GM19193 (cell line): ENCODE data around the gene CMTM2.

ENCODE experiments used
- POLR2A ChIP-seq: IDR thresholded peaks from 4 replicates; pipeline ENCODE4 v1.6.1; 2011; ENCODE audit not compliant: insufficient read depth, insufficient read length; ENCODE audit errors: extremely low read depth

Gene CMTM2

DNA sequence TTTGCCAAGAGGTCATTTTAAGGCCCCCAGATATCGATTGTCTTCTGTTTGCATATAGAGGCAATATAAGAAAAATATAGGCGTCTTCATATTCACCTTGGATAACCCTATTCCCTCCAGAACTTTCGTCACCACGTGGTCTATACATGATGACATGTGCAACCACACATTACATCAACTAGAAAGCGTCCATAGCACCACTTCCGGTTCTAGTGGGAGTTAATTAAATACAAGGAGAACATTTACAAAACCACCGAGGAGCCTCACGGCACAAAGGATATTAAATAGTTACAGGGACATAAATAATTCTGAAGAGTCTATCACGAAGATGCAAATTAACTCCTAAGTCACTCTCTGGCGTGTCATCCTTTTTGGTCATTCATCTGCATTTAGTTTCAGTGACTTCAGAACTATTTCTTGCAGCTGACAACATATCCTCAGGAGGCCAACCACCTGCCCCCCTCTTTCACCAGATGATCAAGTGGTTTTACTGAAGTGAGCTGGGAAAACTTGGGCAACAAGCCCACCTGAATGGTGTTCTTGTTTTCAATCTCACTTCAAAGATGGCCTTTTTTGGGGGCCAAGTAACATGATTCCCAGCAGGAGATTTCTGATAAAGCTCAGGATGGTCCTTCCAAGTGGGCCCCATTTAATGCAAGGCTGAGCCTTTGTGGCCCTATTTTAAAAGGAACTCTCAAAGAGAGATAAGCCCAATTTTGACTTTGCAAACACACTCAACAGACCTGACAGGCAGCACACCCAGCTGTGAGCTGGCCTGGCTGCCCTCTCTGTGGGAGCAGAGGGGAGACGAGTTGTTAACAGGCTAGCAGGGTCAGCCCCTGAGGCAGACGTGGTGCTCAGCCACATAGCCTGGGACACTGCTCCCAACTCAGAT lies 40.5 kb downstream of the CMTM2 start:
- no peak for TF ChIP-seq POLR2A

GRCh38 chr16:66620429-66620795 lies 41.1 kb downstream of the CMTM2 start:
- TF ChIP-seq POLR2A: no peak

DNA sequence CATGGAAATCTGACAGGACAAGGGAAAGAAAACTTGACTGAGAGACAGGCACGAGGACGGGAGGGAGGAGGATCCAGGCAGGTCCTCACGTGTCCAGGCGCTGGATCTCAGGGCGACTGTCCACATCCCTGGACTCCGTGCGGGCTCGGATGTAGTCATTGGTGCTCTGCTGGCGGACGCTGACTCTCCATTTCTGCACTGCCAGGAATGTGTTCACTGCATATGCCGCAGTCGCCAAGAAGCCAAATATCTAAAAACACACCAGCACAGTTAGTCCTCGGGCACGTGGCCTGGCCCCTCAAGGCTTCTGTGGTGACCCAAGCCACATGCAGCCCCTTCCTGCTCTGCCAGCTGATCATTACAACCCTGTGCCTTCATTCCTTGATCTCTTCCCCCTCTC lies 42.7 kb downstream of the CMTM2 start:
- no peak for TF ChIP-seq POLR2A

DNA sequence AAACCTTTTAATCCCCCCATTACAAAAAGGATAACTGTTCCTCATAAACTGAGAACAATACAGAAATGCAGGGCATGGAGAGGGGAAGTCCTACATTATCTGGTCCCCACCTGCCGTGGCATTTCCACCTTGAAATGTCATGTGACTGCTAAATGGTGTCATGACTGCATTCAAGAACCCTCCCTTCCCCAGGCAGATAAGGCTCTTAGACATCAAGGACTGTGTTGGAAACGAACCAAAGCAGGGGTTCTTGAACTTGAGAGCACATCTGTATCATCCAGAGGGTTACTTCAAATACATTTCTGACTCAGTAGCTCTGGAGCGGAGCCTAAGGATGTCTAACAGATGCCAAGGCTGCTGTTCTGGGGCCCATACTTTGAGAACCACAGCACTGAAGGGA lies 43.6 kb downstream of the CMTM2 start:
- no peak for TF ChIP-seq POLR2A

DNA sequence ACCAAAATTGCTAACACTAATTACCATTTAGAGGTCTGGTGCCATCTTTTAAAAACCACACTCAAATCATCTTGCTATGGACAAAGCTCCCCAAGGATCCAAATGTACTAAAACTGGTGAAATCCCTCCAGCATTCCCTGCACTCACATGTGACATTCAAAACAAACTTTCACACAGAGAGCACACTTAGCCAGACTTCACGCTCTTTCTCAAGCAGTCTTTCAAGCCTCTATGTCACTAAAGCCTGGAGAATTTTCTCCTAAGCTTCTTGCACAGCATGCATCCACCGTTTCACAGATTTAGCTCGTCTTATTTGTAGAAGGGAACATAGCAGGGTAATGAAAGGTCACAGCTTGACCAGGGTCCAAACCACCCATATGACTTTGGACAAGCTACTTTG lies 44.5 kb downstream of the CMTM2 start:
- TF ChIP-seq POLR2A: no peak

- TF ChIP-seq POLR2A: no peak
Measured at GRCh38 chr16:66629856-66630255, 50.6 kb downstream of the CMTM2 start.

DNA sequence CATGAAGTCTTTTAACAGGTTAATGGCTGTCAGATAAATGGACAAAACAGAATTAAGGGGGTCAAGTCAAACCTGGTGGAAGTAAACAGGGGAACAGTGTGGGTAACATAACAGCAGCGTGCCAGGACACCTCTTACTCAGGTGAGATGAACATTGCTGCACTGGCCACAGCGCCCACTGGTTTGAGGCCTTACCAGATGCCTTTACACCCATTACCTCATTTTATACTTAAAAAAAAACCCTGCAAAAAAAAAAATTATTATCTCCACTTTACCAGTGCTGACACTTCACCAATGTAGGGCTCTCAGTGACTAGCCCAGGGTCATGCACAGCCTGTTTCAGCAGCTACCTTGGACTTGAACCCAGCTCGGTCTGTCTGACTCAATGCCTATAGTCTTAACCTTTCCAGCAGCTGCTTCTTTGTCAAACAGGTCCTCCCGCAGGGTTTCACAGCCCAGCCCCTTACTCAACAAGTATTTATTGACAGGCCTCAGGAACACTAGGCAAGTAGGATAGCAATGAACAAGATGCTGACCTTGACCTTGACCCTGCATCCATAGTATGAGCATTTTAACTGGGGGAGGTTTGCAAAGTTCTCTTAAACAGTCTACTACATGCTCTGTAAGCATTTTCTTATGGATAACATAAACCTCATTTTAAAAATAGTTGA lies 55.4 kb downstream of the CMTM2 start:
- no peak for TF ChIP-seq POLR2A

DNA sequence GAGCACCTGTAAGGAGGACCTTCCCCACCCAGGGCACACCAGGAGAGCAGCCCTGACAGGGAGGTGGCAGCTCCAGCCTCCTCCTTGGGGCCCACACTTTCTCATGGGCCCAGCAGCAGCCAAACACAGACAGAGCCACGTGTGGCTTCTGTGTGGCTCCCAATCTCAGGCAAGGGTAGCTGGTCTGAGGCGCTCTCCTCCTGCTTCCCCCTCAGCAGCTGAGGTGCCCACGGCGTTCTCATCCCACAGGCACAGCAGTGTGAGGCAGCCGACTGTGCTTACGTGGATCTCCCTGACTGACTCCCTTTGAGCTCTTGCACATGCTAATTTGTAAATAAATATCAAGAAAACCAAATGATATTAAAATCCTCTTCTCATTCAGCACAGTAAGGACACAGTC lies 56.1 kb downstream of the CMTM2 start:
- TF ChIP-seq POLR2A: no peak

GRCh38 chr16:66636199-66636598 lies 56.9 kb downstream of the CMTM2 start:
- no peak for TF ChIP-seq POLR2A

DNA sequence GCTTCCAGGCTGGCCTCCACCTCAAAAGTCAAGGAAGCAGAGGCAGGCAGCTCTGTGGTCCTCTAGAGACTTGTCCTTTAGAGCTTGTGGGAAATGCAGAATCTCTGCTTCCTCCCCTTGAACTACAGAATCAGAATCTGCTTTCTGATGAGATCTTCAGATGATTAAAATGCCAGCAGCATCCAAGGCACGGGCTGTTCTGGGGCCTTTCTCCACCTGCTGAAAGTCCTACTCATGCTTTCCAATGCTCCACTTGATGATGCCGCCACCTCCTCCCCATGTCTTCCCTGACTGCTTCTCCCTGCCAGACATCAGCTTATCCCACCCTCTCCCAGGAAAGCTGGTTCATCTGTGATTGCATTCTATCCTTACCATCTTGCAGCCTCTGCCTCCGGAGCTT lies 58.5 kb downstream of the CMTM2 start:
- TF ChIP-seq POLR2A: no peak
